Cardiac muscle cell (in vitro differentiated cells and primary cell): ENCODE measurements around the gene INSR. TPM values are rescaled to one million over a fixed set of nuclear protein-coding genes. Genes with fewer than 3 reads are reported as not detected.
"Not testable (repeated sequence)": the region's sequence is repeated elsewhere in the genome, so short reads cannot be mapped to it uniquely, and the experiment has no call there.

ENCODE experiments used
- DNase-seq, 2 donors: peaks; one replicate each; pipeline versions ENCODE4 v3.0.0 to v3.0.0-alpha.2; 2010 to 2017; ENCODE audit warnings: low read depth in 1 of 2, low spot score in 1 of 2
- H3K27ac ChIP-seq: fragments of 200-600 bp; sonication (generic); 2 replicates; pipeline ENCODE4 v1.5.1; 2016
- H3K27me3 ChIP-seq: fragments of 200-600 bp; sonication (generic); 2 replicates; pipeline ENCODE4 v1.6.0; 2016; ENCODE audit warnings: control low read depth
- H3K36me3 ChIP-seq: fragments of 200-600 bp; sonication (generic); 2 replicates; pipeline ENCODE4 v1.5.1; 2016; ENCODE audit warnings: control low read depth
- H3K4me1 ChIP-seq: fragments of 200-600 bp; sonication (generic); 2 replicates; pipeline ENCODE4 v1.8.1; 2017; ENCODE audit warnings: low read depth, mild to moderate bottlenecking, mixed run types
- H3K4me3 ChIP-seq: fragments of 200-600 bp; sonication (generic); 2 replicates; pipeline ENCODE4 v1.5.1; 2016; ENCODE audit warnings: mild to moderate bottlenecking
- H3K9me3 ChIP-seq: fragments of 200-600 bp; sonication (generic); 2 replicates; pipeline ENCODE4 v1.5.1; 2017; ENCODE audit warnings: low read depth, mild to moderate bottlenecking, control low read depth
- polyA plus RNA-seq: library from polyadenylated mRNA; unstranded; fragments of >200 nt; fragmentation: Nextera tagmentation; extraction: Ambion mirVana; gene quantifications from 2 replicates; pipeline ENCODE4 v1.2.1, GENCODE V29; 2016
- total RNA-seq: library from RNA; depleted of rRNA; stranded (reverse); fragments of >200 nt; gene quantifications from 2 replicates; pipeline ENCODE4 v1.2.3, GENCODE V29; 2016
- TF ChIP-seq, protein P1 (sequence below): IDR thresholded peaks from 2 replicates; pipeline ENCODE4 v1.5.1; 2012; ENCODE audit warnings: low read depth, mild to moderate bottlenecking, low read length

Gene INSR
- total and polyA plus RNA-seq, 2 experiments from 2014 or later = 7.0 to 34.9 TPM

GRCh38 chr19:7161292-7161691, 132.9 kb downstream of the INSR start:
- Histone ChIP-seq H3K36me3 (peaks cover 10% of the 10 kb centered on the region), H3K9me3 (no peaks in the 10 kb centered on the region), H3K27ac (no peak overlapping the region), H3K4me1 (no peaks in the 10 kb centered on the region), H3K27me3 (no peaks in the 10 kb centered on the region), H3K4me3 (no peak overlapping the region)
- TF ChIP-seq, protein P1, sequence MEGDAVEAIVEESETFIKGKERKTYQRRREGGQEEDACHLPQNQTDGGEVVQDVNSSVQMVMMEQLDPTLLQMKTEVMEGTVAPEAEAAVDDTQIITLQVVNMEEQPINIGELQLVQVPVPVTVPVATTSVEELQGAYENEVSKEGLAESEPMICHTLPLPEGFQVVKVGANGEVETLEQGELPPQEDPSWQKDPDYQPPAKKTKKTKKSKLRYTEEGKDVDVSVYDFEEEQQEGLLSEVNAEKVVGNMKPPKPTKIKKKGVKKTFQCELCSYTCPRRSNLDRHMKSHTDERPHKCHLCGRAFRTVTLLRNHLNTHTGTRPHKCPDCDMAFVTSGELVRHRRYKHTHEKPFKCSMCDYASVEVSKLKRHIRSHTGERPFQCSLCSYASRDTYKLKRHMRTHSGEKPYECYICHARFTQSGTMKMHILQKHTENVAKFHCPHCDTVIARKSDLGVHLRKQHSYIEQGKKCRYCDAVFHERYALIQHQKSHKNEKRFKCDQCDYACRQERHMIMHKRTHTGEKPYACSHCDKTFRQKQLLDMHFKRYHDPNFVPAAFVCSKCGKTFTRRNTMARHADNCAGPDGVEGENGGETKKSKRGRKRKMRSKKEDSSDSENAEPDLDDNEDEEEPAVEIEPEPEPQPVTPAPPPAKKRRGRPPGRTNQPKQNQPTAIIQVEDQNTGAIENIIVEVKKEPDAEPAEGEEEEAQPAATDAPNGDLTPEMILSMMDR = no peak
- DNase-seq = no peak

GRCh38 chr19:7159105-7159933, 134.9 kb downstream of the INSR start:
- H3K27me3 ChIP-seq = no peaks in the 10 kb centered on the region
- no peak overlapping the region for H3K4me3 ChIP-seq
- H3K27ac ChIP-seq = peak overlapping the region; percentile 57
- TF ChIP-seq, protein P1 = no peak
- H3K9me3 ChIP-seq = no peaks in the 10 kb centered on the region
- DNase-seq = peak; percentile 48 to 89
- peaks cover 6% of the 10 kb centered on the region for H3K36me3 ChIP-seq
- no peaks in the 10 kb centered on the region for H3K4me1 ChIP-seq

DNA sequence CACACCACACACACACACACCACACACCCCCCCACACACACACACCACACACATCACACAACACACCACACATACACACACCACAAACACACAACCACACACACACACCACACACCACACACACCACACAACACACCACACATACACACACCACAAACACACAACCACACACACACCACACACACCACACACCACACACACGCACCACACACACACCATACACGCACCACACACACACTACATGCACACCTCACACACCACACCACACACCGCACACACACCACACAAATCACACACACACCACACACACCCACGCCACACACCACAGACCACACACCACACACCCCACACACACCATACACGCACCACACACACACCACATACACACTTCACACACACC, 141.2 kb downstream of the INSR start:
- no peak overlapping the region for H3K4me3 ChIP-seq

DNA sequence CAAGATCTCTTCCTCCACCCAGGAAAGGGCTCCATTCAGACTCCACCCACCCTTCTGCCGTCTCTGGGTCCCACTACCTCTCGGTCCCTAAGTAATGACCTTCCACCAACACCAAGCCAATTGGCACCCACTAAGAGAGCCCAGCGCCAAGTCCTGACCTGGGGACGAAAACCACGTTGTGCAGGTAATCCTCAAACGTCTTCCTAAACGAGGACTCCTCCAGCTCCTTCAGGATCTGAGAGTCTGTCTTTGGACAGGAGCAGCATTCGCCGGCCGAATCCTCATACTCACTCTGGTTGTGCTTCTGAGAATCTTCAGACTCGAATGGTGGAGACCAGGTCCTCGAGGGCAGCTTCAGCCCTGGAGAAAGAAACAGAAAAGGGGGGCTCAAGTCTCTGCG, 141.6 kb downstream of the INSR start:
- no peaks in the 10 kb centered on the region for H3K4me1 ChIP-seq
- no peaks in the 10 kb centered on the region for H3K9me3 ChIP-seq
- TF ChIP-seq, protein P1 = no peak
- no peak overlapping the region for H3K4me3 ChIP-seq
- H3K27me3 ChIP-seq = no peaks in the 10 kb centered on the region
- H3K36me3 ChIP-seq = no peaks in the 10 kb centered on the region
- peak in 1 of 2 donors; percentile 35 for DNase-seq
- H3K27ac ChIP-seq = no peak overlapping the region

More for the DNA sequence above, 141.2 kb downstream of the INSR start:
- H3K27ac ChIP-seq = no peak overlapping the region
- DNase-seq = peak in 1 of 2 donors; percentile 20
- TF ChIP-seq, protein P1 = no peak
- H3K27me3 ChIP-seq = no peaks in the 10 kb centered on the region
- no peaks in the 10 kb centered on the region for H3K4me1 ChIP-seq
- no peaks in the 10 kb centered on the region for H3K9me3 ChIP-seq
- no peaks in the 10 kb centered on the region for H3K36me3 ChIP-seq

GRCh38 chr19:7149956-7150705, 144.1 kb downstream of the INSR start:
- no peaks in the 10 kb centered on the region for H3K27me3 ChIP-seq
- no peaks in the 10 kb centered on the region for H3K9me3 ChIP-seq
- no peaks in the 10 kb centered on the region for H3K4me1 ChIP-seq
- TF ChIP-seq, protein P1 = no peak
- no peak overlapping the region for H3K4me3 ChIP-seq
- DNase-seq = no peak
- peak overlapping the region; percentile 64 for H3K27ac ChIP-seq
- no peaks in the 10 kb centered on the region for H3K36me3 ChIP-seq

DNA sequence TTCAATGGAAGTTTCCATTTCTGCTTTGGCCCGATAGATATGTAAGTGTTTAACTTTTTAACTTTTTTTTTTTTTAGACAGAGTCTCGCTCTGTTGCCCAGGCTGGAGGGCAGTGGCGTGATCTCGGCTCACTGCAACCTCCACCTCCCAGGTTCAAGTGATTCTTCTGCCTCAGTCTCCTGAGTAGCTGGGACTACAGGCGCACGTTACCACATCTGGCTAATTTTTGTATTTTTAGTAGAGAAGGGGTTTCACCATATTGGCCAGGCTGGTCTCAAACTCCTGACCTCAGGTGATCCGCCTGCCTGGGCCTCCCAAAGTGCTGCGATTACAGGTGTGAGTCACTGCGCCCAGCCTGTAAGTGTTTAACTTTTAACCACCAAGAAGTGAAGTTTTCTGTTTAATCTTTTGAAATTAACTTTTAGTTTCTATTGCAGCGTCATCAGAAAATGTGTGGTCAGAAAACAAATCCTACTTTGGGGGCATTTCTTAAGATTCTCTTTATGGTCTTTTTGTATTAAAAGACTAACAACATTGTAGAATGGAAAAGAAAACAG, 147.0 kb downstream of the INSR start:
- H3K27ac ChIP-seq, DNase-seq, H3K36me3 ChIP-seq, H3K27me3 ChIP-seq, H3K4me1 ChIP-seq, H3K4me3 ChIP-seq, H3K9me3 ChIP-seq: not testable (repeated sequence)

DNA sequence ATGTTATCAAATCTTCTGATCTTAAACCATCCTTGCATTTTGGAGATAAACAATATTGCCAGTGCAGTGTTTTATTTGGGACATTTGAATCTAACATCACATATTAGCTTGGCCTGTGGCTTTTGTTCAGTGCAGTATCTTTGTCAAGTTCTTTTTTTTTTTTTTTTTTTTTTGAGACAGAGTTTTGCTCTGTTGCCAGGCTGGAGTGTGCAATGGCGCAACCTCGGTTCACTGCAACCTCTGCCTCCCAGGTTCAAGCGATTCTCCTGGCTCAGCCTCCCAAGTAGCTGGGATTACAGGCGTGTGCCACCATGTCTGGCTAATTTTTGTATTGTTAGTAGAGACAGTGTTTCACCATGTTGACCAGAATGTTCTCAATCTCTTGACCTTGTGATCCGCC, 148.1 kb downstream of the INSR start:
- H3K9me3 ChIP-seq, H3K27ac ChIP-seq, H3K27me3 ChIP-seq, H3K4me1 ChIP-seq, H3K4me3 ChIP-seq, DNase-seq: not testable (repeated sequence)
- peaks cover 12% of the 10 kb centered on the region for H3K36me3 ChIP-seq
